Measurements from ENCODE around the gene PLA2G2C. TPM values are rescaled to one million over a fixed set of nuclear protein-coding genes. Genes with fewer than 3 reads are reported as not detected.

Gene PLA2G2C
- total and polyA plus RNA-seq, 2 of the 8 experiments (the other 6 are each of a cell fraction or from before 2014, with no cell fraction given) = not detected

- Histone ChIP-seq H4K8ac (ENCODE audit: extremely low read depth, insufficient read depth, low read length) (no peak overlapping the region), H3K36me3 (ENCODE audit: control insufficient read depth in 2 of 4, insufficient read depth in 4 of 4, low read length in 3 of 4) (no peaks in the 10 kb centered on the region), H2BK120ac (replicated peaks; ENCODE audit: low read depth, low read length) (no peak overlapping the region), H4K20me1 (replicated peaks in 1 of 2; ENCODE audit: control insufficient read depth in 1 of 2, insufficient read depth in 2 of 2, low read length in 2 of 2) (no peaks in the 10 kb centered on the region), H3K4me2 (ENCODE audit: insufficient read depth in 1 of 2, low read depth in 2 of 2, low read length in 2 of 2) (peak overlapping the region; percentile 5 to 51; a peak in 1 of 4 replicates), H3K79me1 (ENCODE audit: low read depth, low read length) (no peaks in the 10 kb centered on the region), H4K91ac (replicated peaks; ENCODE audit: insufficient read length, low read length) (no peak overlapping the region), H3K79me2 (ENCODE audit: control insufficient read depth in 1 of 2, insufficient read depth in 2 of 2, low read length in 2 of 2) (no peaks in the 10 kb centered on the region), H3K4ac (replicated peaks; ENCODE audit: insufficient read length, low read depth, low read length) (no peak overlapping the region), H3K4me3 (ENCODE audit: extremely low read depth in 1 of 4, insufficient read depth in 2 of 4, low read depth in 3 of 4, low read length in 4 of 4) (no peak overlapping the region), H2BK15ac (ENCODE audit: low read length) (no peak overlapping the region), H3K9me3 (ENCODE audit: insufficient read depth in 2 of 2, low read depth in 1 of 2, low read length in 1 of 2) (no peaks in the 10 kb centered on the region), H4K5ac (ENCODE audit: insufficient read length, low read depth, low read length) (no peak overlapping the region), H3K4me1 (replicated peaks in 1 of 4; ENCODE audit: control insufficient read depth in 3 of 4, insufficient read depth in 4 of 4, low read length in 3 of 4) (no peaks in the 10 kb centered on the region), H3K23me2 (ENCODE audit: low read depth, low read length) (no peaks in the 10 kb centered on the region; the same call in 1 of the 2 replicates), H3K56ac (replicated peaks; ENCODE audit: insufficient read length, low read depth, low read length) (no peak overlapping the region), H2AK5ac (ENCODE audit: low read depth, low read length) (no peak overlapping the region), H3K18ac (ENCODE audit: extremely low read depth, low read length) (peak overlapping the region; percentile 48; the same call in 1 of the 2 replicates), H3K27me3 (replicated peaks in 1 of 4; ENCODE audit: control insufficient read depth in 3 of 4, extremely low read depth in 1 of 4, insufficient read depth in 3 of 4, low read length in 3 of 4) (peaks cover 0 to 7% (median 5%) of the 10 kb centered on the region in 4 experiments; a peak in 3 of 7 replicates), H2BK20ac (ENCODE audit: low read length) (no peak overlapping the region), H2BK5ac (ENCODE audit: low read depth, low read length) (no peak overlapping the region), H3K27ac (ENCODE audit: low read depth, low read length) (no peak overlapping the region), H2AFZ (ENCODE audit: low read length) (peak overlapping the region; percentile 75; the same call in 1 of the 2 replicates), H2BK12ac (ENCODE audit: low read depth, low read length) (no peak overlapping the region), H3K23ac (ENCODE audit: insufficient read length) (no peak overlapping the region), H3K9ac (replicated peaks in 1 of 4; ENCODE audit: extremely low read depth in 1 of 4, low read depth in 3 of 4, low read length in 3 of 4) (no peak overlapping the region), H3K14ac (ENCODE audit: insufficient read length) (no peak overlapping the region)
- DNase-seq (ENCODE audit: low read depth in 1 of 2, low spot score in 2 of 2) (peak in 1 of 2 experiments; percentile 51), FAIRE-seq (no peak)
- CTCF ChIA-PET (ENCODE audit: partially characterized antibody) = interaction anchor here (0.6 to 1.3 kb wide), 9 partner anchors 10 to 121 kb away, joined by 3 read pairs; no protein-coding TSS in a partner anchor
- POLR2A ChIA-PET (ENCODE audit: partially characterized antibody) = no interaction called here
- WGBS, 2 experiments (ENCODE audit: extremely low coverage in 1 of 2, insufficient coverage in 1 of 2, insufficient read length in 1 of 2, insufficient replicate concordance in 2 of 2, low coverage in 1 of 2, low lambda C conversion rate in 2 of 2, missing lambda C conversion rate in 1 of 2) = 34% methylated on average over 12 of the region's 18 CpGs; no CpG with 5 or more reads in 1 of the 2 experiments
- no peak for TF ChIP-seq CHD1 (IDR thresholded peaks at IDR 0.05; ENCODE audit: low read depth, low read length)
- no peak for TF ChIP-seq POLR2AphosphoS5 (IDR thresholded peaks at IDR 0.05; ENCODE audit: low read depth, low read length)
- no peak for TF ChIP-seq HDAC2 (IDR thresholded peaks at IDR 0.05; ENCODE audit: borderline replicate concordance in 1 of 2, low read depth in 2 of 2, low read length in 2 of 2)
- TF ChIP-seq NRF1 (IDR thresholded peaks at IDR 0.05; ENCODE audit: low read depth, low read length) = no peak
- TF ChIP-seq EGR1 (IDR thresholded peaks at IDR 0.05; ENCODE audit: borderline replicate concordance, low read depth, low read length) = no peak
- TF ChIP-seq TAF1 (IDR thresholded peaks at IDR 0.05; ENCODE audit: low read depth, low read length) = no peak
- no peak for TF ChIP-seq CBX8 (IDR thresholded peaks at IDR 0.05; ENCODE audit: borderline replicate concordance, low read depth, low read length)
- TF ChIP-seq CTBP2 (IDR thresholded peaks at IDR 0.05; ENCODE audit: borderline replicate concordance, insufficient read depth, insufficient read length, low read length) = no peak
- no peak for TF ChIP-seq SRF (IDR thresholded peaks at IDR 0.05; ENCODE audit: low read depth, low read length)
These were observed 37.5 kb upstream of the PLA2G2C start for GRCh38 chr1:20223551-20224419.

All from H1 (cell line).